ENCODE results near the gene OSBPL9. TPM values are rescaled to one million over a fixed set of nuclear protein-coding genes. Genes with fewer than 3 reads are reported as not detected.

OSBPL9 gene
- total and polyA plus RNA-seq, 8 donors = 30.7 to 51.0 (median 35.6) TPM

DNA sequence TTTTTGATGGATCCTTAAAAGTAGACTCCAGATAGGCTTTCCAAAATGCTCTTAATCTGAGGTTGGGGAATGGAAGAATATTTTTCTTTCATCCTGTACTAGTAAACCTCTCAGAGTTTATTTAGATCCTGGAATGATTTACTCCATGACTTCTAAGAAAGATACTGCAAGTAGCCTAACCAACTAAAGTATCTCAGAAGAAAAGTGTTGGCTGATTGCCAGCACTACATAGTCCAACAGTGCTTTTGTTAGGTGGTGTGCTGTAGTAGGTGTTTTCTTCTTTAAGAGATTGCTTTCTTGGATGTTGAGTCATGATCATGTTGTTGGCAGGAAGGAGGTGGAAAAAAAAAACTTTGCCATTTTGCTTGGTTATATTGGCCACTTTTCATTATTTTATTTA is 119.8 kb downstream of the OSBPL9 start:
- Histone ChIP-seq H3K27ac (peak overlapping the region in 2 of 4 donors; percentile 52 to 74), H3K9me3 (no peaks in the 10 kb centered on the region), H3K4me1 (peaks cover 39 to 74% (median 67%) of the 10 kb centered on the region in 3 donors), H3K27me3 (no peaks in the 10 kb centered on the region), H3K4me3 (no peak overlapping the region), H3K36me3 (no peaks in the 10 kb centered on the region)
- FAIRE-seq (no peak), ATAC-seq (peak; percentile 57 to 79 (median 70)), DNase-seq (no peak)
- intact Hi-C loops (cut with DNase I) = no loop called here
- TF ChIP-seq, protein P1, sequence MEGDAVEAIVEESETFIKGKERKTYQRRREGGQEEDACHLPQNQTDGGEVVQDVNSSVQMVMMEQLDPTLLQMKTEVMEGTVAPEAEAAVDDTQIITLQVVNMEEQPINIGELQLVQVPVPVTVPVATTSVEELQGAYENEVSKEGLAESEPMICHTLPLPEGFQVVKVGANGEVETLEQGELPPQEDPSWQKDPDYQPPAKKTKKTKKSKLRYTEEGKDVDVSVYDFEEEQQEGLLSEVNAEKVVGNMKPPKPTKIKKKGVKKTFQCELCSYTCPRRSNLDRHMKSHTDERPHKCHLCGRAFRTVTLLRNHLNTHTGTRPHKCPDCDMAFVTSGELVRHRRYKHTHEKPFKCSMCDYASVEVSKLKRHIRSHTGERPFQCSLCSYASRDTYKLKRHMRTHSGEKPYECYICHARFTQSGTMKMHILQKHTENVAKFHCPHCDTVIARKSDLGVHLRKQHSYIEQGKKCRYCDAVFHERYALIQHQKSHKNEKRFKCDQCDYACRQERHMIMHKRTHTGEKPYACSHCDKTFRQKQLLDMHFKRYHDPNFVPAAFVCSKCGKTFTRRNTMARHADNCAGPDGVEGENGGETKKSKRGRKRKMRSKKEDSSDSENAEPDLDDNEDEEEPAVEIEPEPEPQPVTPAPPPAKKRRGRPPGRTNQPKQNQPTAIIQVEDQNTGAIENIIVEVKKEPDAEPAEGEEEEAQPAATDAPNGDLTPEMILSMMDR (IDR thresholded peaks at IDR 0.05) = no peak

DNA sequence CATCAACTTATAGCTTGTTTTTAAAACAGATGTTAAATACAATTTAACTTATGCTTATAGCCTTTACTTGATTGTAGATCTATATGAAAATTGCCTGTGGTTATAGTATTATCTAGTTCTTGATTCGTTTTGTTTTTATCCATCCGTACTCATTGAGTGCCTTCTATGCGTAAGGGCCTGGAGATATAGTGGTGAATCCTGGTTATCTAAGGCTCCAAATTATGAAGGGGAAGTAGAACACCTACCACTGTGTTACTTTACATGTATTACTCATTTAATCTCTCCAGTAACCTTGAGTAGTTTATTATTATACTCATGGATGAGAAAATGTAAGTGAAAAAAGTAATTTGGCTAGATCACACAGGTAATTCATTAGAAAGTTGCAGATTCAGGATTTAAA is 121.8 kb downstream of the OSBPL9 start:
- FAIRE-seq (no peak), DNase-seq (no peak), ATAC-seq (no peak)
- Histone ChIP-seq H3K27ac (peak overlapping the region in 3 of 4 donors; percentile 10 to 74 (median 52)), H3K27me3 (no peaks in the 10 kb centered on the region), H3K36me3 (no peaks in the 10 kb centered on the region), H3K4me1 (peaks cover 24 to 56% (median 53%) of the 10 kb centered on the region in 3 donors), H3K9me3 (no peaks in the 10 kb centered on the region), H3K4me3 (no peak overlapping the region)
- TF ChIP-seq, protein P1 (IDR thresholded peaks at IDR 0.05) = no peak
- intact Hi-C loops (cut with DNase I) = no loop called here
- WGBS, 2 donors = 63 to 65% methylated on average over 3 of the region's 3 CpGs

DNA sequence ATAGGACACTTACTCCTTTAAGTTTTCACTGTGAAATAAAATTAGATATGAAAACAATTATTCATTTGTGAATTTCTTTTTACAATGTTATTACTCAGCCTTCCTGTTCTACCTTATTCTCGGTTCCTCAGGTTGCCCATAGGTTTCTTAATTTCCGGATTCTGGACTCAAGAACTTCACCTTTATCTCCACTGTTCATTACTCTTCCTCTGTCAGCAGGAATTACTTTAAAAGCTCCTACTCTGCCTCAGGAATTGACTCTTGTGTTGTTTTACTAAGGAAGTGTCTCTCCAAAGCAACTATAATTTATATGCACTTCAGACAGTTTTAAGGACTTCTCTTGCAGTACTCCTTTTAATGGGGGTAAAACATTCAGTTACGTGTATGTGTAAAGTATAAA is 123.8 kb downstream of the OSBPL9 start:
- Histone ChIP-seq H3K4me3 (no peak overlapping the region), H3K27ac (no peak overlapping the region), H3K4me1 (peaks cover 18 to 45% (median 39%) of the 10 kb centered on the region in 3 donors), H3K27me3 (no peaks in the 10 kb centered on the region), H3K36me3 (no peaks in the 10 kb centered on the region), H3K9me3 (no peaks in the 10 kb centered on the region)
- FAIRE-seq = no peak
- WGBS, 2 donors = 63 to 71% methylated on average over 3 of the region's 3 CpGs
- ATAC-seq = no peak
- no peak for DNase-seq
- TF ChIP-seq, protein P1 (IDR thresholded peaks at IDR 0.05) = no peak
- intact Hi-C loops (cut with DNase I) = no loop called here

DNA sequence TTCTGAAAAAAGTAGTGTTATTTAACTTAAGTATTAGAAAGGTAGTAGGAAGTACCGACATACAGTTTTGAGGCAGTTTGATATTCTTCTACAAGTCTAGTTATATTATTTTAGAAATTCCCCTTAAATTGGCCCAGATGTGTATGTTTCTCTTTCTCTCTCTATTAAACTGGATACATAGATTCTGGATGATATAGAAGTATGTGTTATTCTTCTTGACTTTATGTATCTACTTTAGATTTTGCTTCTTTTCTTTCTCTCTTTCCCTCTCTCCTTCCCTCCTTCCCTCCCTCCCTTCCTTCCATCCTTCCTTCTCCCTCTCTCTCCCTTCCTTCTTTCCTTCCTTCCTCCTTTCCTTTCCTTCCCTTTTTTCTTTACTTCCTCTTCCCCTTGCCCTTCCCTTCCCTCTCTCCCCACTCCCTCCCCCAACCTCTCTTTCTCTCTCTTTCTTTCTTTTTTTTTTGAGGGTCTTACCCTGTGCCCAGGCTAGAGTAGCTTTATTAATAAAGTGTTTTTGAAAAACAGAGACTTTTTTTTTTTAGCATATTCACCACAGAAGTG is 124.3 kb downstream of the OSBPL9 start:
- no peaks in the 10 kb centered on the region for H3K27me3 ChIP-seq
- H3K27ac ChIP-seq = no peak overlapping the region
- WGBS, 2 donors = 77 to 81% methylated on average over 1 of the region's 1 CpG
- intact Hi-C loops (cut with DNase I) = no loop called here
- ATAC-seq (no peak), FAIRE-seq (no peak), DNase-seq (no peak)
- H3K4me1 ChIP-seq = peaks cover 18 to 42% (median 39%) of the 10 kb centered on the region in 3 donors
- TF ChIP-seq, protein P1 (IDR thresholded peaks at IDR 0.05) = no peak
- H3K36me3 ChIP-seq = no peaks in the 10 kb centered on the region
- no peaks in the 10 kb centered on the region for H3K9me3 ChIP-seq
- no peak overlapping the region for H3K4me3 ChIP-seq

DNA sequence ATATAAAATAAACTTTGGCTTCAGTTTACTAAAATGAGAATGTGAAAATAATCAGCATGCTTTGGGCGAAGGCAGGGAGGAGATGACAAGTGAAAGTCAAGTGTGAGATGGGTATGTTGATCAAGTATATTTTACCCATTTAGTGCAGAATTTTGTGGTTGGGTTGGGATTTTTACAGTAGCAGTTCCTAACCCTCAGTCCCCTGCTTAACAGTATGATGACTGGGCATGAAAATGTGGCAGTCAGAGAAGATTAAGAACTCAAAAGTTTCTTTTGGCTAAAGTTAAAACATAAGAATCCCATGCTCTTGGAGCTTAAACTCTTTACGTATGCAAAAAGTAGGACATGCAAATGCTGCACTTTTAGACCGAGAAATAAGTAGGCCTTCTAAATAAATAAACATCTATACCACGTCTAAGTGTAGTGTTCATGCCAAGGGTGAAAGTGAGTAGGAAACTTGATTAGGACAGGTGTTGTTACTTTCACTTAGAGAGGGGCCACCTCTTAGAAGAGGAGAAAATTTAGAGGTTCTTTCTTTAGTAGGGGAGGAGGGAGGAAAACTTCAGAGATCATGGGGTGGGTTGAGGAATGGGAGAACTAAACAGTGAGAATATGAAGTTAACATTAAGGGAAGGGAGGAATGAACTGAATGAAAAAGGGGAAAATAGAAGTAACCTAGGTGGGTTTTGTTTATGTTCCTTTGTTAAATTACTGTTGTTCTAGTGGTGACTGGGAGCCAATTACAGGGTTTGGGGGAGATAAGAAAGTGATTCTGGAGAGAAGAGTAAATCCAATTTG is 127.8 kb downstream of the OSBPL9 start:
- H3K36me3 ChIP-seq = peaks cover 0 to 8% (median 0%) of the 10 kb centered on the region in 3 donors
- WGBS, 2 donors = 74 to 80% methylated on average over 4 of the region's 4 CpGs
- ATAC-seq = no peak
- no peak for DNase-seq
- TF ChIP-seq, protein P1 (IDR thresholded peaks at IDR 0.05) = no peak
- no peak overlapping the region for H3K4me3 ChIP-seq
- no peak for FAIRE-seq
- no peaks in the 10 kb centered on the region for H3K9me3 ChIP-seq
- no peak overlapping the region for H3K27ac ChIP-seq
- intact Hi-C loops (cut with DNase I) = no loop called here
- peaks cover 0 to 13% (median 11%) of the 10 kb centered on the region in 3 donors for H3K4me1 ChIP-seq
- H3K27me3 ChIP-seq = no peaks in the 10 kb centered on the region

Data from pancreas (tissue), 10 donors.